Activated CD8-positive, alpha-beta memory T cell treated with anti-CD3 and anti-CD28 coated beads, Interleukin-2, amount 50 U/mL, for 24 hours (primary cell): ENCODE measurements around the gene ART4.

Source experiments
- DNase-seq: peaks from one replicate; pipeline ENCODE4 v3.0.0-alpha.2; 2020; ENCODE audit errors: extremely low read depth

The ART4 gene

GRCh38 chr12:14843425-14843887, at the start of gene ART4:
Gene ART4 (minus strand): TSS chr12:14843526. CDS start chr12:14843113, 413 bp downstream.
- DNase-seq, result no peak

- DNase-seq, result no peak
Measured at GRCh38 chr12:14892726-14893505, 49.6 kb upstream of the ART4 start.

DNA sequence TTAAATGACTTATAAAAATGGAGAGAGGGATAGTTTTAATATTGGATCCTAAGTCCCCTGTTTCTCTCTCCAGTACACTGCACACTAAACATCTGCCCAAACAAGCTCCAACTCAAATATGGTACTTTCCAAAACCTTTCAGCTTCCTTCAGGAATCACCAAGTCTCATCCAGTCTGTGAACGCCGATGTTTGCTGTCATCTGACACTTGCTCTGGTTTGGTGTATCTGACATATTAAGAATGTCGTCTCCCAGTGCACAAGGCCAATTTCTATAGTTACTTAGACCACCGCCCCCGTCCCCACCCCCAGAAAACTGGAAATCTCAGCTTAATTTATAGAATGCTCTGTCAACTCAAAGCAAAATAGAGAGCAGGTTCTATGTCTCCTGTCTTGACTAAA, 47.4 kb upstream of the ART4 start:
- no peak for DNase-seq

DNA sequence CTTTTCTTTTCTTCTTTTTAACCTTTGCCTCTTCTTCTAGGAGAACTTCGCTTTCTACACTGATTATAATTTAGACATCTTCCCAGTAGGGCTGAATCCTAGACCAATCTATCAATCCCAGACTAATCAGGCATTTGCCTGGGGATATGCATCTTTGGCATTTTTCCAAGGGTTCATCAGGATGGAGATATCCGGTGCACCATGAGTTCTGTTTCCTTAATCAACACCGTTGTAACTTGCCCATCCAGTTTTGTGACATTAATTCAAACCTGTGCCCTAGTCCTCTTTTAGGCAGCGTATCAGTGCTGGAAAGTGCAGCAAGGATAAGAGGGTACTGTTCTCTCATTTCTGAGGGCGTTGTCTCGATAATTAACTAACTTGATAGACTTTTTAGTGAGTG, 42.9 kb upstream of the ART4 start:
- no peak for DNase-seq

DNA sequence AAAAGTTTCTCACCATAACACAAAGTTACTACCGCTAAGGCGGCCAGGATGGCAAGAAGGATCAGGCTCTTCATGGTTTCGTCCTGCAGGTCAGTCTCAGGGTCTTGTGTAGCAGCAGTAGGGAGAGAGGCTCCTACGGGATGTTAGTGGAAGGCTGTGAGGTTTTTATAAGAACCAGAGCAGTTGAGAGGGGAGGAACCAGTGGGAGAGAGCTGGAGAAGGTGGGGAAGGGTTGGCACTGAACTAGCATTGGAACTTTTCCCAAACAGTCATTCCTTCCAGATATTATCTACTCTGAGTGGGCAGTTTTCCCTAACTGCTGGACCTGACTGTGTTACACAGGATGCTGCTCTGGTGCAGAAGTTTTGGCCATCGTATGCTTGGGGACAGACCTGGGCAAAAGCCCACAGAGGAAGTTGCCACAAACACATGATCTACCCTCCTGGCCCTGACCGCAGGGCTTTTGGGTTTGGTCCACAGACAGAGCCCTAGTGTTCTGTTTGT, 42.4 kb upstream of the ART4 start, which contains the start of gene MGP:
Gene MGP, minus strand, starts transcription at position 137 of the 504 bp plus-strand sequence. Its CDS starts 63 bp downstream, at position 74.
- no peak for DNase-seq

DNA sequence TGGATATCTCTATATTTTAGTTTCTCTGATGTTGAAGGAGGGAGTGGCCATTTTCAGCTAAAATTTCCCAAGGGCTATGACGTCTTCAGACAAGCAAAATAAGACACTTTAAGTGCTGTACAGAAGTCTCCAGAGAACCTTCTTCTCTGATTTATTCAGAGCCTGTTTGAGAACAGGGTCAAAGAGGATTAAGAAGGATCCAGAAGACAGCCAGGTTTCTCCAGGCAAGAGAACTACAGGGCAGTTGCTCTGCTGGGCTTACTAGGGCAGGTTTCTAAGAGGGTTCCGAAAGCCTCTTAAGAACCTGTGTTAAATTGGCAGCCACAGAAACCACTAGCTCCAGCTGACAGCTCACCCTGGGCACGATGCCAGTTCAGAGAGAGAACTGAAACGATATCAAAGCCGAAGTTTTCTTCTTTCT, 41.1 kb upstream of the ART4 start:
- DNase-seq, result peak; percentile 49

GRCh38 chr12:14883686-14884085, 40.4 kb upstream of the ART4 start:
- no peak for DNase-seq

GRCh38 chr12:14880890-14881453, 37.6 kb upstream of the ART4 start:
- no peak for DNase-seq

DNA sequence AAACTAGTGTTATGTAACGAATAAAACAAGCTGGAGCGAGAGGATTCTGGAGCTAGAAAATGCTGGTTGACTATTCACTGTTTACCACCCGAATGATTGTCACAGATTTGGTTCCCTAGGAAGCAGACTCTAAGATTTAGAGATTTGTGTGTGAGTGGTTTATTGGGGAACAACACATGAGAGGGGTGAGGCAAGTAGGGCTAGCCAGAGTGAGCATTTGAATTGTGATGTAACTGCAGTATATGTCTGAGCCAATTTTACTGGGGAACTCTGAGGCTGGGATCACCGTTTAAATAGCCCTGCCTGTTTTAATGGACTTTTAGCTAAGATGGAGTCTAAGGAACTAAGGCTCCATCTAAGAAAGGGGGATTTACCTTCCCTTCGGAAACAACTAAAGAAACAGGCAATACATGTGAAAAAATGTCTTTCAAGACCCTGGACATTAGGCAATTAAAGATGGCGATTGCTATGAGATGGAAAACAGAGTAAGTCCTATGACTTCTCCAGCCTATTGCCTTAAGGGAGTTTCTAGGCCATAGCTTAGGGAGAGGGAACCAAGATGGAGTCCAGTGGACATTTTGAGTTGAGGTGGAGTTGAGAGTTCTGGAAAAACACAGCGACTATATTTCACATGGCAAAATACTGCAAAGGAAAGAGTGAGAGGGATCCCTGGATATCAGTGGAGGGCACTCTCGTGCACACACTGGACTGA, 36.1 kb upstream of the ART4 start:
- no peak for DNase-seq

- DNase-seq, result no peak
Measured at GRCh38 chr12:14878488-14878887, 35.2 kb upstream of the ART4 start.

- DNase-seq, result no peak
Measured at GRCh38 chr12:14876833-14877232, 33.5 kb upstream of the ART4 start.

- DNase-seq, result no peak
Measured at GRCh38 chr12:14874882-14875281, 31.6 kb upstream of the ART4 start.

DNA sequence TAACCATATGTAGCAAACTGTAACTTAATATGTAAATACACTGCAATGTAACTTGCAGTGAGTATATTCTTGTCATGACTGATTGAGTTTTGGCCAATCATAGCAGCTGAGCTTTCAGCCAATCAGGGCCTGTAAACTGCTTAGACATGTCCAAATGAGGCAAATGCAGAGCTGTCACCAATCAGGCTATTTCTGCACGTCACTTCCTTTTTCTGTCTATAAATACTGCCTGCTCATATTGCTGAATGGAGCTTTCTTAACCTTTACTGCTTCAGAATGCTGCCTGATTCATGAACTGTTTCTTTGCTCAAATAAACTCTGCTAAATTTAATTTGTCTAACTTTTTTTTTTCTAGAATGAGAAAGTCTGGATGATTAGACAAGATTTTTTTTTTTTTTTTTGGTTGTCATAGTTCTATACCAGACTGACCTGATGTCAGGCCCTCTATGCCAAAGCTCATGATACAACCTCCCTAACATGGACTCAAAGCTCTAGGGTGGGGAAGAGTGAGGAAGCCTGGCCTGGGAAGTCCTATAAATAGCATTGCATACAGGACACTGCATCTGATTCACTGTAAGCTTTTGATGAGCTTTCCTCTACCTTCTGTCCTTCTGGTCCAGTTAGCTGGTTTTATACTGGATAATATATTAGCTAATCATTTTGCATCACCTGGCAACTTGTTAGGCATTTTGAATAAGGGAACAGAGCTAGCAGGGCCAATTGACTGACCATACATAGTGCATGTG, 30.3 kb upstream of the ART4 start:
- no peak for DNase-seq

DNA sequence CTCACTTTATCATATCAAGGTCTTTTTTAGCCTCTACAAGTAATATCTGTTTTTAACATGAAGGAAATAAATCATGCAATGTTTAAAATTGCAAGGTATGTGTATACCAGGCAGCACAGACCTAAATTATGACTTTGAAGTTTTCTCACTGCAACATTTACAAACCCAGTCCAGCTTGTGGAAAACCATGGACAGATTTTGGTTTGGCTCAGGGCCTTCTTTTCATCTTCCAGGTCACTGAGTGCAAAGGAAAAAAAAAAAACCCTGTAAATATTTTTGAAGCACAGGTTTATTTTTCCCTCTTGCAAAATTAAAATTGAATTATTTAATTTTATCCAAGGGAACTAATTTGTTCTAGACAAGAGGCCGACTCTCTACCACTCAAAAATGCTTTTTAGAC, 28.6 kb upstream of the ART4 start:
- DNase-seq, result no peak

GRCh38 chr12:14871247-14871646, 27.9 kb upstream of the ART4 start:
- no peak for DNase-seq

- DNase-seq, result no peak
Measured at GRCh38 chr12:14868916-14869506, 25.7 kb upstream of the ART4 start.

- no peak for DNase-seq
Measured at GRCh38 chr12:14860490-14860889, 17.2 kb upstream of the ART4 start.

DNA sequence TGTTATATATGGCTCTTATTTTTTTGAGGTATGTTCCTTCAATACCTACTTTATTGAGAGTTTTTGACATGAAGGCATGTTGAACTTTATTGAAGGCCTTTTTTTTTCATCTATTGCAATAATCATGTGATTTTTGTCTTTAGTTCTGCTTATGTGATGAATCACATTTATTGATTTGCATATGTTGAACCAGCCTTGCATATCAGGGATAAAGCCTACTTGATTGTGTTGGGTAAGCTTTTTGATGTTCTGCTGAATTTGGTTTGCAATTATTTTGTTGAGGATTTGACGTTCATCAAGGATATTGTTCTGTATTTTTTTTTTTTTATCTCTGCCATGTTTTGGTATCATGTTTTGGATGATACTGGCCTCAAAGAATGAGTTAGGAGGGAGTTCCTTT, 15.2 kb upstream of the ART4 start:
- no peak for DNase-seq

DNA sequence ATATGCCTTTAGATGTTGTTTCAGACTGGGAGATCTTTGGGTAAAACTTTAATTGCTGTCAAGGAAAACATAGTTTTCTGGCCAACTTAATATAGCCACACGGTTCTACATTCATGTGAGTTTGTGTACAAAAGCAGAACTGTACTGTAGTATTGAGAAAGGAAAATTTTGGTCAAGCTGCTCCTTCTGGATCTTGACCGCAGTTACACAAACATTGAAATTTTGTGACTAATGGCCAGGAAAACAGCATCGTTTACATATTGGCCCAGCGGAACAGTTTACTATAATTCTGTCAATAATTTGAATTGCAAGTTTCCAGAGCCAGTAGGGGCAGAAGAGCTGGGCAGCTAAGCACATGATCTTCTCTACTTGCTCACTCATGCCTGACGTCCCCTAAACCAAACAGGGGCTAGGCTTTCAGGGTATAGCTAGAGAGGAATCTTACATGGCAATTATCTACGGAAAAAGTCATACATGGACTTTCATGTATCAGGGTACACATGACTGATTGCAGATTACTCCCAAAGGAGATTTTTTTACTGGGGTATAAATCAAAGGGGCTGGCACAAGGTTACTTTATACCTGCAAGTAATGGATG, 11.4 kb upstream of the ART4 start:
- DNase-seq, result no peak

- no peak for DNase-seq
Measured at GRCh38 chr12:14853961-14854360, 10.6 kb upstream of the ART4 start.

- no peak for DNase-seq
Measured at GRCh38 chr12:14852880-14853279, 9.6 kb upstream of the ART4 start.
